MM.1S (cell line): Measurements from ENCODE around the gene TULP4.

ENCODE experiments used
- EZH2 ChIP-seq: fragments of 300-600 bp; sonication (generic); optimal IDR thresholded peaks from 2 replicates; pipeline ENCODE3; 2017; ENCODE audit warnings: low read depth, mild to moderate bottlenecking, antibody characterized with exemption, low read length, mixed read lengths
- EZH2phosphoT487 ChIP-seq: fragments of 300-600 bp; sonication (generic); IDR thresholded peaks from 2 replicates; pipeline ENCODE4 v1.6.1; 2018; ENCODE audit warnings: antibody characterized with exemption, low read length
- TF ChIP-seq, protein P1 (sequence below): fragments of 300-600 bp; sonication (generic); IDR thresholded peaks from 2 replicates; pipeline ENCODE4 v1.5.1; 2016; ENCODE audit warnings: antibody characterized with exemption, low read length, mixed read lengths

DNA sequence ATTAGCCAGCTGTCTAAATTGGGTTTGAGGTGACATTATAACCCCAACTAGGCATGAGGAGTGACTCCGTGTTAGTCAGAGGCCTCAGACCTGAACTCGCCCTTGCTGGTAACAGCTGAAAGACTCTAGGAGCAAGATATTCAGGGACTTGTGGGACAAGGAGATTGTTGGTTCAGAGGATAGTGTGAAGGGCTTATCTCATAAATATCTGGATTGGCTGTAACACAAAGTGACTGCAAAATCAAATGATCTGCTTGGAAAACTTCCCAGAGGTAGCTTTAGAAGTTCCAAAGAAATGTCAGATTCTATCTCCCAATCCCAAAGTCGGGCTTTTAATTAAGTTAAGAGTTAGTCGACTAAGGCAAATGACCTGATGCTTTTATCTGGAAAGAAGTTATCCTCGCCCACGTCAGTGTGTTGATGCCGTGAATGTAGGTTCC lies 72.4 kb downstream of the TULP4 start:
- no peak for TF ChIP-seq EZH2
- TF ChIP-seq, protein P1, sequence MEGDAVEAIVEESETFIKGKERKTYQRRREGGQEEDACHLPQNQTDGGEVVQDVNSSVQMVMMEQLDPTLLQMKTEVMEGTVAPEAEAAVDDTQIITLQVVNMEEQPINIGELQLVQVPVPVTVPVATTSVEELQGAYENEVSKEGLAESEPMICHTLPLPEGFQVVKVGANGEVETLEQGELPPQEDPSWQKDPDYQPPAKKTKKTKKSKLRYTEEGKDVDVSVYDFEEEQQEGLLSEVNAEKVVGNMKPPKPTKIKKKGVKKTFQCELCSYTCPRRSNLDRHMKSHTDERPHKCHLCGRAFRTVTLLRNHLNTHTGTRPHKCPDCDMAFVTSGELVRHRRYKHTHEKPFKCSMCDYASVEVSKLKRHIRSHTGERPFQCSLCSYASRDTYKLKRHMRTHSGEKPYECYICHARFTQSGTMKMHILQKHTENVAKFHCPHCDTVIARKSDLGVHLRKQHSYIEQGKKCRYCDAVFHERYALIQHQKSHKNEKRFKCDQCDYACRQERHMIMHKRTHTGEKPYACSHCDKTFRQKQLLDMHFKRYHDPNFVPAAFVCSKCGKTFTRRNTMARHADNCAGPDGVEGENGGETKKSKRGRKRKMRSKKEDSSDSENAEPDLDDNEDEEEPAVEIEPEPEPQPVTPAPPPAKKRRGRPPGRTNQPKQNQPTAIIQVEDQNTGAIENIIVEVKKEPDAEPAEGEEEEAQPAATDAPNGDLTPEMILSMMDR: no peak
- TF ChIP-seq EZH2phosphoT487: no peak
